SK-N-SH treated with all-trans-retinoic acid at 6 μM for 48 hours (cell line): Measurements from ENCODE around the gene SLC38A3.

ENCODE experiments used
- CREB5 ChIP-seq: fragments of 250-450 bp; sonication (Bioruptor Pico); IDR thresholded peaks from 2 replicates; pipeline ENCODE4 v1.5.1; 2020; ENCODE audit warnings: low read depth, mild to moderate bottlenecking, moderate library complexity
- ZC3H10 ChIP-seq: fragments of 250-450 bp; sonication (Bioruptor Pico); IDR thresholded peaks from 2 replicates; pipeline ENCODE4 v1.5.1; 2021; ENCODE audit warnings: mild to moderate bottlenecking, moderate library complexity

GRCh38 chr3:50266836-50267235 lies 61.8 kb downstream of the SLC38A3 start:
- TF ChIP-seq ZC3H10 (CRISPR knock-in tag) (no peak), CREB5 (CRISPR knock-in tag) (no peak)
